ENCODE measurements around the gene PIGK.

Gene PIGK

DNA sequence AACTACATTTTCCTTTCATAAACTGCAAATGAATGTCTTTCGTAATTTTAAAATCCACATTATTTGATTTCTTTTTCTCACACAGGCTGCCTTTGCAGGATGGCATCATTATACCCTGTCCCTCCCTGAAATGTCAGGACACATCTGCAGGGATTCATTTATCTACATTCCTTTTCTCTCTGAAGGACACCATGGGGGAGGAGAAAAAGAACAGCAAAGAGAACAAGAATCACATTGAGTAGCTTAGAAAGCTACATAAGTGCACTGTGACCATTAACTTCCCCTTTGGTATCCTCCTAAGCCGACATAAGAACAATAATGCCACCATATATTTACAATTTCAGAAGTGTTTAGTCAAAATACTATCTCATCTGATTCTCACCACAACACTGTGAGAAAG lies 129.5 kb downstream of the PIGK start (continued):
- TF ChIP-seq, protein P1, sequence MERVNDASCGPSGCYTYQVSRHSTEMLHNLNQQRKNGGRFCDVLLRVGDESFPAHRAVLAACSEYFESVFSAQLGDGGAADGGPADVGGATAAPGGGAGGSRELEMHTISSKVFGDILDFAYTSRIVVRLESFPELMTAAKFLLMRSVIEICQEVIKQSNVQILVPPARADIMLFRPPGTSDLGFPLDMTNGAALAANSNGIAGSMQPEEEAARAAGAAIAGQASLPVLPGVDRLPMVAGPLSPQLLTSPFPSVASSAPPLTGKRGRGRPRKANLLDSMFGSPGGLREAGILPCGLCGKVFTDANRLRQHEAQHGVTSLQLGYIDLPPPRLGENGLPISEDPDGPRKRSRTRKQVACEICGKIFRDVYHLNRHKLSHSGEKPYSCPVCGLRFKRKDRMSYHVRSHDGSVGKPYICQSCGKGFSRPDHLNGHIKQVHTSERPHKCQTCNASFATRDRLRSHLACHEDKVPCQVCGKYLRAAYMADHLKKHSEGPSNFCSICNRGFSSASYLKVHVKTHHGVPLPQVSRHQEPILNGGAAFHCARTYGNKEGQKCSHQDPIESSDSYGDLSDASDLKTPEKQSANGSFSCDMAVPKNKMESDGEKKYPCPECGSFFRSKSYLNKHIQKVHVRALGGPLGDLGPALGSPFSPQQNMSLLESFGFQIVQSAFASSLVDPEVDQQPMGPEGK (CRISPR knock-in tag; IDR thresholded peaks at IDR 0.05; ENCODE audit: borderline replicate concordance): no peak
- TF ChIP-seq ZFP30 (CRISPR knock-in tag; IDR thresholded peaks at IDR 0.05): no peak

DNA sequence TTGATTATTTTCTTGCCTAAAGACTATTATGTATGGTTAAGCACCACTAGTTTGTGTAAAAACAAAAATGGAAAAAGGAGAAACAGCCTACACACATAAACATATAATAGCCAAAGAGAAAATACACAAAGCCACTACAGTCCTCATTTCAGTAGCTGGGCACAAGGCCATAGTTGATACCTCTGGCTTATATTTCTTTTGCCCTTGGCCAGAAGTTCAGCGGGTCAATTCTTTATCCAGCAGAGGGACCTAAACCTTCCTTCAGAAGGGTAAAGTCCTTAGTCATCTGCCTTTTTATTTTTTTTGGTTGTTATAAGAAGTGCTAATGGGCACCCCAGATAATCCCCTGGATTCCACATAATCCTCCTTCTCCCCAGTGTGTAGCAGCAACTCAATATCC lies 134.1 kb downstream of the PIGK start:
- TF ChIP-seq ZNF70 (CRISPR knock-in tag; IDR thresholded peaks at IDR 0.05): no peak
- no peak for TF ChIP-seq ESRRG (CRISPR knock-in tag; IDR thresholded peaks at IDR 0.05)
- TF ChIP-seq TOX (CRISPR knock-in tag; IDR thresholded peaks at IDR 0.05; ENCODE audit: borderline replicate concordance): no peak
- TF ChIP-seq, protein P1 (CRISPR knock-in tag; IDR thresholded peaks at IDR 0.05; ENCODE audit: borderline replicate concordance): no peak
- TF ChIP-seq, protein P2, sequence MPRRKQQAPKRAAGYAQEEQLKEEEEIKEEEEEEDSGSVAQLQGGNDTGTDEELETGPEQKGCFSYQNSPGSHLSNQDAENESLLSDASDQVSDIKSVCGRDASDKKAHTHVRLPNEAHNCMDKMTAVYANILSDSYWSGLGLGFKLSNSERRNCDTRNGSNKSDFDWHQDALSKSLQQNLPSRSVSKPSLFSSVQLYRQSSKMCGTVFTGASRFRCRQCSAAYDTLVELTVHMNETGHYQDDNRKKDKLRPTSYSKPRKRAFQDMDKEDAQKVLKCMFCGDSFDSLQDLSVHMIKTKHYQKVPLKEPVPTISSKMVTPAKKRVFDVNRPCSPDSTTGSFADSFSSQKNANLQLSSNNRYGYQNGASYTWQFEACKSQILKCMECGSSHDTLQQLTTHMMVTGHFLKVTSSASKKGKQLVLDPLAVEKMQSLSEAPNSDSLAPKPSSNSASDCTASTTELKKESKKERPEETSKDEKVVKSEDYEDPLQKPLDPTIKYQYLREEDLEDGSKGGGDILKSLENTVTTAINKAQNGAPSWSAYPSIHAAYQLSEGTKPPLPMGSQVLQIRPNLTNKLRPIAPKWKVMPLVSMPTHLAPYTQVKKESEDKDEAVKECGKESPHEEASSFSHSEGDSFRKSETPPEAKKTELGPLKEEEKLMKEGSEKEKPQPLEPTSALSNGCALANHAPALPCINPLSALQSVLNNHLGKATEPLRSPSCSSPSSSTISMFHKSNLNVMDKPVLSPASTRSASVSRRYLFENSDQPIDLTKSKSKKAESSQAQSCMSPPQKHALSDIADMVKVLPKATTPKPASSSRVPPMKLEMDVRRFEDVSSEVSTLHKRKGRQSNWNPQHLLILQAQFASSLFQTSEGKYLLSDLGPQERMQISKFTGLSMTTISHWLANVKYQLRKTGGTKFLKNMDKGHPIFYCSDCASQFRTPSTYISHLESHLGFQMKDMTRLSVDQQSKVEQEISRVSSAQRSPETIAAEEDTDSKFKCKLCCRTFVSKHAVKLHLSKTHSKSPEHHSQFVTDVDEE (CRISPR knock-in tag; IDR thresholded peaks at IDR 0.05): no peak
- no peak for TF ChIP-seq ZC3H10 (CRISPR knock-in tag; IDR thresholded peaks at IDR 0.05)
- no peak for TF ChIP-seq GLIS3 (CRISPR knock-in tag; IDR thresholded peaks at IDR 0.05)
- TF ChIP-seq ARNTL (CRISPR knock-in tag; IDR thresholded peaks at IDR 0.05; ENCODE audit: borderline replicate concordance, low read depth): no peak
- TF ChIP-seq TCF4 (CRISPR knock-in tag; IDR thresholded peaks at IDR 0.05; ENCODE audit: borderline replicate concordance): no peak
- TF ChIP-seq, protein P3, sequence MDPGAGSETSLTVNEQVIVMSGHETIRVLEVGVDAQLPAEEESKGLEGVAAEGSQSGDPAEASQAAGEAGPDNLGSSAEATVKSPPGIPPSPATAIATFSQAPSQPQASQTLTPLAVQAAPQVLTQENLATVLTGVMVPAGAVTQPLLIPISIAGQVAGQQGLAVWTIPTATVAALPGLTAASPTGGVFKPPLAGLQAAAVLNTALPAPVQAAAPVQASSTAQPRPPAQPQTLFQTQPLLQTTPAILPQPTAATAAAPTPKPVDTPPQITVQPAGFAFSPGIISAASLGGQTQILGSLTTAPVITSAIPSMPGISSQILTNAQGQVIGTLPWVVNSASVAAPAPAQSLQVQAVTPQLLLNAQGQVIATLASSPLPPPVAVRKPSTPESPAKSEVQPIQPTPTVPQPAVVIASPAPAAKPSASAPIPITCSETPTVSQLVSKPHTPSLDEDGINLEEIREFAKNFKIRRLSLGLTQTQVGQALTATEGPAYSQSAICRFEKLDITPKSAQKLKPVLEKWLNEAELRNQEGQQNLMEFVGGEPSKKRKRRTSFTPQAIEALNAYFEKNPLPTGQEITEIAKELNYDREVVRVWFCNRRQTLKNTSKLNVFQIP (CRISPR knock-in tag; IDR thresholded peaks at IDR 0.05; ENCODE audit: borderline replicate concordance, low read depth): no peak
- TF ChIP-seq ZFP3 (CRISPR knock-in tag; IDR thresholded peaks at IDR 0.05): no peak
- TF ChIP-seq SNAI2 (CRISPR knock-in tag; IDR thresholded peaks at IDR 0.05): no peak
- no peak for TF ChIP-seq PPARA (CRISPR knock-in tag; IDR thresholded peaks at IDR 0.05; ENCODE audit: borderline replicate concordance)
- TF ChIP-seq, protein P4, sequence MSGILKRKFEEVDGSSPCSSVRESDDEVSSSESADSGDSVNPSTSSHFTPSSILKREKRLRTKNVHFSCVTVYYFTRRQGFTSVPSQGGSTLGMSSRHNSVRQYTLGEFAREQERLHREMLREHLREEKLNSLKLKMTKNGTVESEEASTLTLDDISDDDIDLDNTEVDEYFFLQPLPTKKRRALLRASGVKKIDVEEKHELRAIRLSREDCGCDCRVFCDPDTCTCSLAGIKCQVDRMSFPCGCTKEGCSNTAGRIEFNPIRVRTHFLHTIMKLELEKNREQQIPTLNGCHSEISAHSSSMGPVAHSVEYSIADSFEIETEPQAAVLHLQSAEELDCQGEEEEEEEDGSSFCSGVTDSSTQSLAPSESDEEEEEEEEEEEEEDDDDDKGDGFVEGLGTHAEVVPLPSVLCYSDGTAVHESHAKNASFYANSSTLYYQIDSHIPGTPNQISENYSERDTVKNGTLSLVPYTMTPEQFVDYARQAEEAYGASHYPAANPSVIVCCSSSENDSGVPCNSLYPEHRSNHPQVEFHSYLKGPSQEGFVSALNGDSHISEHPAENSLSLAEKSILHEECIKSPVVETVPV (CRISPR knock-in tag; IDR thresholded peaks at IDR 0.05): no peak
- TF ChIP-seq OSR1 (CRISPR knock-in tag; IDR thresholded peaks at IDR 0.05): no peak
- TF ChIP-seq ZNF565 (CRISPR knock-in tag; conservative IDR thresholded peaks at IDR 0.05; ENCODE audit: low read depth): no peak
- TF ChIP-seq CSDC2 (CRISPR knock-in tag; IDR thresholded peaks at IDR 0.05): no peak
- no peak for ATAC-seq

DNA sequence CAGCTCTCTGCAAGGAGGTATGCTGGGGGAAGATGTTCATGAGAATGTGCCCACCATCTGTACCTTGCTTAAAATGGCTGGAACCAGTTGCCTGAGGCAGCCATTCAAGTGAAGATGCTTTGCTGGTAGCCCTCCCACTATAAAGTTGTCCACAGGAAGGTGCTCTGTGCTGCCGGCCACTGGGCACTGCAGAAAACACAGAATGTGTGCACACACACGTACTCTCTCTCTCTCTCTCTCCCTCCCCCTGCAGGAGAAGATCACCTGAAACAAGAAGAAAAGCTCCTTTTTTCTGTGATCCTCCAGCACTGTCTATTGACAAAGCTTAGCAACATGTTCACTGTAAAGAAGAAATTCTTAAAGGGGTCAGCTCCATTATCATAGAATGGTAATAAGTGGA lies 134.8 kb downstream of the PIGK start:
- TF ChIP-seq BACH2 (CRISPR knock-in tag; IDR thresholded peaks at IDR 0.05; ENCODE audit: borderline replicate concordance) (no peak), TOX (CRISPR knock-in tag; IDR thresholded peaks at IDR 0.05; ENCODE audit: borderline replicate concordance) (no peak), RARB (CRISPR knock-in tag; IDR thresholded peaks at IDR 0.05) (no peak), ESRRG (CRISPR knock-in tag; IDR thresholded peaks at IDR 0.05) (no peak), ZNF8 (CRISPR knock-in tag; IDR thresholded peaks at IDR 0.05) (no peak)
- TF ChIP-seq, protein P3 (CRISPR knock-in tag; IDR thresholded peaks at IDR 0.05; ENCODE audit: borderline replicate concordance, low read depth): no peak
- TF ChIP-seq, protein P5, sequence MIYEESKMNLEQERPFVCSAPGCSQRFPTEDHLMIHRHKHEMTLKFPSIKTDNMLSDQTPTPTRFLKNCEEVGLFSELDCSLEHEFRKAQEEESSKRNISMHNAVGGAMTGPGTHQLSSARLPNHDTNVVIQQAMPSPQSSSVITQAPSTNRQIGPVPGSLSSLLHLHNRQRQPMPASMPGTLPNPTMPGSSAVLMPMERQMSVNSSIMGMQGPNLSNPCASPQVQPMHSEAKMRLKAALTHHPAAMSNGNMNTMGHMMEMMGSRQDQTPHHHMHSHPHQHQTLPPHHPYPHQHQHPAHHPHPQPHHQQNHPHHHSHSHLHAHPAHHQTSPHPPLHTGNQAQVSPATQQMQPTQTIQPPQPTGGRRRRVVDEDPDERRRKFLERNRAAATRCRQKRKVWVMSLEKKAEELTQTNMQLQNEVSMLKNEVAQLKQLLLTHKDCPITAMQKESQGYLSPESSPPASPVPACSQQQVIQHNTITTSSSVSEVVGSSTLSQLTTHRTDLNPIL (CRISPR knock-in tag; IDR thresholded peaks at IDR 0.05; ENCODE audit: low read depth): no peak
- no peak for ATAC-seq

All from SK-N-SH treated with all-trans-retinoic acid at 6 μM for 48 hours (cell line).